ENCODE results near the gene DYSF.

- TF ChIP-seq CTCF (IDR thresholded peaks at IDR 0.05; ENCODE audit: low read depth, low read length, poor library complexity, severe bottlenecking), result no peak
- no peak for TF ChIP-seq EZH2phosphoT487 (IDR thresholded peaks at IDR 0.05; ENCODE audit: borderline replicate concordance, low read length)
These were observed 117.2 kb downstream of the DYSF start for GRCh38 chr2:71570511-71570910.
